ENCODE results near the gene TMBIM4.
"Not testable (repeated sequence)": the region's sequence is repeated elsewhere in the genome, so short reads cannot be mapped to it uniquely, and the experiment has no call there.

DNA sequence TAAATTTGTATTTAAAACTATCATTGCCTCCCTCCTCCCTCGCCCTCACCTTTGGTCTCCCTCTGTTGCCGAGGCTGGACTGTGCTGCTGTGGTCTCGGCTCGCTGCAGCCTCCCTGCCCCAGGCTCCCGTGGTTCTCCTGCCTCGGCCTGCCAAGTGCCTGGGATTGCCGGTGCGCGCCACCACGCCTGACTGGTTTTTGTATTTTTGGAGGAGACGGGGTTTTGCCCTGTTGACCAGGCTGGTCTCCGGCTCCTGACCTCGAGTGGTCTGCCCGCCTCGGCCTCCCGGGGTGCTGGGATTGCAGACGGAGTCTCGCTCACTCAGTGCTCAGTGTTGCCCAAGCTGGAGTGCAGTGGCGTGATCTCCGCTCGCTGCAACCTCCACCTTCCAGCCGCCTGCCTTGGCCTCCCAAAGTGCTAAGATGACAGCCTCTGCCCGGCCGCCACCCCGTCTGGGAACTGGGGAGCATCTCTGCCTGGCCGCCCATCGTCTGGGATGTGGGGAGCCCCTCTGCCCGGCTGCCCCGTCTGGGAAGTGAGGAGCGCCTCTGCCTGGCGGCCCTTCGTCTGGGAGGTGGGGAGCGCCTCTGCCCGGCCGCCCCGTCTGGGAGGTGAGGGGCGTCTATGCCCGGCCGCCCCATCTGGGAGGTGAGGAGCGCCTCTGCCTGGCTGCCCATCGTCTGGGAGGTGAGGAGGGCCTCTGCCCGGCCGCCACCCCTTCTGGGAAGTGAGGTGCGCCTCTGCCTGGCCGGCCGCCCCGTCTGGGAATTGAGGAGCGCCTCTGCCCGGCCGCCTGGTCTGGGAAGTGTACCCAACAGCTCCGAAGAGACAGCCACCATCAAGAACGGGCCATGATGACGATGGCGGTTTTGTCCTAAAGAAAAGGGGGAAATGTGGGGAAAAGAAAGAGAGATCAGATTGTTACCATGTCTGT is 4.9 kb upstream of the TMBIM4 start:
- TF ChIP-seq CTCF, POLR2AphosphoS5 (IDR thresholded peaks at IDR 0.05): not testable (repeated sequence)
